Activated CD4-positive, alpha-beta T cell treated with anti-CD3 and anti-CD28 coated beads for 36 hours (primary cell): ENCODE results near the gene GPT2. TPM values are rescaled to one million over a fixed set of nuclear protein-coding genes. Genes with fewer than 3 reads are reported as not detected.

Source experiments
- ATAC-seq: fragments of 200-7000 bp; cut with Tn5 transposase; one replicate; pipeline ENCODE4 v1.10.0; 2021; ENCODE audit warnings: mild to moderate bottlenecking, moderate library complexity
- CTCF ChIA-PET: fragments of 350-600 bp; sonication (Branson Sonifier 250); formaldehyde crosslinking; loops from one replicate; lab custom pipeline; 2021; ENCODE audit warnings: antibody characterized with exemption; lab: Charles Lee
- POLR2A ChIA-PET: fragments of 350-600 bp; sonication (Branson Sonifier 250); formaldehyde crosslinking; loops from one replicate; lab custom pipeline; 2021; ENCODE audit warnings: antibody characterized with exemption, inconsistent platforms; lab: Charles Lee
- DNase-seq: peaks from one replicate; pipeline ENCODE4 v3.0.0-alpha.2; 2020
- H3K27ac Mint-ChIP-seq: one replicate; pipeline ENCODE4 v1.8.0; 2021; ENCODE audit warnings: mixed read lengths
- H3K27me3 Mint-ChIP-seq: one replicate; pipeline ENCODE4 v1.8.0; 2021; ENCODE audit warnings: mixed read lengths
- H3K36me3 Mint-ChIP-seq: one replicate; pipeline ENCODE4 v1.8.0; 2021; ENCODE audit warnings: low read depth, mixed read lengths
- H3K4me1 Mint-ChIP-seq: one replicate; pipeline ENCODE4 v1.8.0; 2021; ENCODE audit warnings: mixed read lengths
- H3K4me3 Mint-ChIP-seq: one replicate; pipeline ENCODE4 v1.8.0; 2021; ENCODE audit warnings: mild to moderate bottlenecking, moderate library complexity, mixed read lengths
- H3K9me3 Mint-ChIP-seq: one replicate; pipeline ENCODE4 v1.8.0; 2021; ENCODE audit warnings: low read depth, mixed read lengths
- intact Hi-C, 2 experiments: fragments of 100-400 bp; cut with DNase I in 1 of 2; cut with micrococcal nuclease in 1 of 2; formaldehyde crosslinking; loops; one replicate each; pipeline versions ENCODE4 v1.14.2 to v1.15.1; 2022 to 2024; cut with DNase I, micrococcal nuclease
- total RNA-seq, 2 experiments: library from RNA; stranded (reverse); gene quantifications; one replicate each; pipeline ENCODE4 v1.2.3, GENCODE V29; 2021

The GPT2 gene
- total RNA-seq, 2 experiments from 2014 or later, result 25.6 to 34.9 TPM

DNA sequence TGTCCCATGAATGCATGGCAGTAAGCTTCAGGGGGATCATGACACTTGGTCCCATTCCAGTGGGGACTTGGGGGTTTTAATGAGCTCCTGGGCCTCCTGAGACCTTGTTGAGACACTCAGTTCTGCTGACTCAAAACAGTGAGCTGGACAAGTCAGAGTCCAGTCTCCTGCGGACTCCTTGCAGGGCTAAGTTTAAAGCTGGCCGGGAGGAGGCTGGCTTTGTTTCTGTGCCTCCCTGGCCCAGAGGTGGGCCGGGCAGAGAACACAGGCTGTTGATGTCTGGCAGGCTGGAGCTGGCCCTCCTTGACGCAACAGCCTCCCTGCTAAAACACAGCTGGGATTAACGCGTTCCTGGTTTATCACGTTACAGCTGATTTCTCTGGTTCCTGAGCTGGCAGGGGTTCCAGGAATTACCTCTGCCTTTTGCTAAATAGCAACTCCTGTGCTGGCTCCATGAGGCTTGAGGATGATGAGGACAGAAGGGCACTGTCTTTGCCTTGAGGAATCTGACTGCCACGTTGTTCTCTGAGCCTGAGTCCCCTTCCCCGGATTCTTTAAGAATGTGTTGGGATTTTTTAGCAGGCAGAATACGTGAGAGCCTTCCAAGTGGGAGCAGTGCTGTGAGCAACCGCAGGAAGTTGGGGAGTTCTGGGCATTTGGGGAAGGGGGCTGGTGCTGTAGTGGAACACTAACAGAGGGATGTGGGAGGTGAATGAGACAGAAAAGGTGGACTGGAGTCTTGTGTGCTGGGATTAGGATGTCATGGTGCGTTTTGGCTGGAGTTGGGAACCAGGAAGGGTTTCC is 2.0 kb downstream of the GPT2 start:
- peak overlapping the region; percentile 80 for H3K4me3 Mint-ChIP-seq
- intact Hi-C loops, result loop anchor here in 1 of 2 experiments (2.0 kb wide), 1 partner anchor 23 kb away; no protein-coding TSS in a partner anchor
- no peak for ATAC-seq

DNA sequence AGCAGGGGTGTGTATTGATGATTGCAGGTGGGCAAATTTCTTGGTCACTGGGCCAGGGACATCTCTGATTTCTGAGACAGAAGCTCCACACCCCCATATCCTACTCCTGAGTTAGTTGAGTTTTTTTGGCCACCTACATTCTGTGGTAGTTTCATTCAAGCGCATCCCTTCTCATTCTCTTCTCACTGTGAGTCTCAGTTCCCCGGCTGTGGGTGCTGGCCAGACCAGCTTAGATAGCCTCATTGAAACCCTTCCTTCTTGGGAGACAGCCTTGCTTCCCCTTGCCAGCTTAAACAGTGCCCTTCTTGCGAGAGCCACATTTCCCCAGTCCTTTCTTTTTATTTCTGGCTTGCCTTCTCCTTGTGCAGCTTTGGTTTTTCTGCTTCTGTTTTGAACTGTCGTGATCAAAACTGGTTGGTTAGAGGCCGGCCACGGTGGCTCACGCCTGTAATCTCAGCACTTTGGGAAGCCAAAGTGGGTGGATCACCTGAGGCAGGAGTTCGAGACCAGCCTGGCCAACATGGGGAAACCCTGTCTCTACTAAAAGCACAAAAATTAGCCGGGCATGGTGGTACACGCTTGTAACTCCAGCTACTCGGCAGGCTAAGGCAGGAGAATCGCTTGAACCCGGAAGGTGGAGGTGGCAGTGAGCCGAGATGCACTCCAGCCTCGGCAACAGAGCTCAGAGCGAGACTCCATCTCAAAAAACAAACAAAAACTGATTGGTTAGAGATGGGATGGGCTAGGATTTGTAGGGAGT is 2.8 kb downstream of the GPT2 start:
- intact Hi-C loops, result no loop called here
- Mint-ChIP-seq H3K9me3 (no peaks in the 10 kb centered on the region), H3K27me3 (peaks cover 12% of the 10 kb centered on the region), H3K4me3 (no peak overlapping the region), H3K36me3 (peaks cover 5% of the 10 kb centered on the region), H3K27ac (no peak overlapping the region), H3K4me1 (peaks cover 10% of the 10 kb centered on the region)
- ChIA-PET CTCF (interaction anchor here (1.1 to 2.6 kb wide), 4 partner anchors 21 to 213 kb away, joined by 3 to 12 read pairs (median 6); no protein-coding TSS in a partner anchor), POLR2A (no interaction called here)
- no peak for ATAC-seq
- DNase-seq, result no peak

More for the DNA sequence above, 2.0 kb downstream of the GPT2 start:
- no peak for DNase-seq
- no peaks in the 10 kb centered on the region for H3K9me3 Mint-ChIP-seq
- H3K27me3 Mint-ChIP-seq, result peaks cover 15% of the 10 kb centered on the region
- peaks cover 10% of the 10 kb centered on the region for H3K4me1 Mint-ChIP-seq
- no peak overlapping the region for H3K27ac Mint-ChIP-seq
- H3K36me3 Mint-ChIP-seq, result peaks cover 5% of the 10 kb centered on the region
- POLR2A ChIA-PET, result no interaction called here
- CTCF ChIA-PET, result interaction anchor here (0.8 to 2.6 kb wide), 7 partner anchors 22 to 213 kb away, joined by 3 to 12 read pairs (median 4); no protein-coding TSS in a partner anchor

DNA sequence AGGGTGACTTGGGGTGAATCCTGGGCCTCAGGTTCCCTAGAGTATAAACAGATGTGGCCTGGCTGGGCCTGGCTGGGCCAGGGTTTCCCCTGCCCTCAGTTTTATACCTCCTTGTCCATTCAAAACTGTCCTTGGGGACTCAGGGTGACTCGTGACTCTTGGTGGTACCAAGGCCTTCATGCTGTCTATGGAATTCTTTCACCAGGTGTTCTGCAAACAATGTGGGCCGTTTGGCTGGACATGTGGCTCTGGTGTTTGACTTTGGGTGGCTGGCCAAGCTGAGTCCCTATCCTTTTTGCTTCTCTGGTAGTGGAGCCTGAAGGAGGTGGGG is 3.3 kb downstream of the GPT2 start:
- Mint-ChIP-seq H3K4me1 (peaks cover 10% of the 10 kb centered on the region), H3K4me3 (no peak overlapping the region), H3K9me3 (no peaks in the 10 kb centered on the region), H3K36me3 (peaks cover 5% of the 10 kb centered on the region), H3K27me3 (peaks cover 8% of the 10 kb centered on the region), H3K27ac (no peak overlapping the region)
- POLR2A ChIA-PET, result no interaction called here
- DNase-seq (no peak), ATAC-seq (no peak)
- intact Hi-C loops, result no loop called here
- CTCF ChIA-PET, result interaction anchor here (1.1 to 2.6 kb wide), 3 partner anchors 33 to 214 kb away, joined by 3 to 12 read pairs (median 6); no protein-coding TSS in a partner anchor

DNA sequence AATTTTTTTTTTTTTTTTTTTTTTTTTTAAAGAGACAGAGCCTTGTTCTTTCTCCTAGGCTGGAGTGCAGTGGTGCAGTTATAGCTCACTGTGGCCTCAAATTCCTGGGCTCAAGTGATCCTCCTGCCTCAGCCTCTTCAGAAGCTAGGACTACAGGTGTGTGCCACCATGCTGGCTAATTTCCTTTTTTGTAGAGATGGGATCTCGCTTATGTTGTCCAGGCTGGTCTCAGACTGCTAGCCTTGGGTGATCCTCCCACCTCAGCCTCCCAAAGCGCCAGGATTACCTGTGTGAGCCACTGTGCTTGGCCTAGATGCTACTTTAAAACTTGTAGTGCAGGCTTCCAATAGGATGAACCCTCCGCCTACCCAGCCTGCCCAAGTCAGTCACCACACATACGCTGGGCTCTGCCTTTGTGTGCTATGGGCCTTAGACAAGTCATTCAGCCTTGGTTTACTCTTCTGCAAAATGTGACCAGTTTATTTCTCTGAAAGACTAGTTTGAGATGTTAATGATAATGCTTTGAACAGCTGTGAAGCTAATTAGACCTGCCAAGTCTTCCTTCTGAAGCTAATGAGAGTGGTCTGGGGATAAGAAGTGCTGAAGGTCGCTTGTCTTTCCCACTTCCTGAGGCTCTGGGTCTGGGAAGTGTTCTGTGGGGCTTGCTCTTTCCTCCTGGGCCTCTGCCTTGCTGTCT is 5.2 kb downstream of the GPT2 start:
- POLR2A ChIA-PET, result no interaction called here
- no peak for DNase-seq
- CTCF ChIA-PET, result interaction anchor here (0.5 to 1.6 kb wide), 4 partner anchors 24 to 1724 kb away, joined by 3 read pairs; no protein-coding TSS in a partner anchor
- no peak for ATAC-seq
- Mint-ChIP-seq H3K27ac (no peak overlapping the region), H3K9me3 (no peaks in the 10 kb centered on the region), H3K4me3 (no peak overlapping the region), H3K36me3 (peaks cover 5% of the 10 kb centered on the region), H3K27me3 (peaks cover 4% of the 10 kb centered on the region), H3K4me1 (peaks cover 6% of the 10 kb centered on the region)
- intact Hi-C loops, result no loop called here

DNA sequence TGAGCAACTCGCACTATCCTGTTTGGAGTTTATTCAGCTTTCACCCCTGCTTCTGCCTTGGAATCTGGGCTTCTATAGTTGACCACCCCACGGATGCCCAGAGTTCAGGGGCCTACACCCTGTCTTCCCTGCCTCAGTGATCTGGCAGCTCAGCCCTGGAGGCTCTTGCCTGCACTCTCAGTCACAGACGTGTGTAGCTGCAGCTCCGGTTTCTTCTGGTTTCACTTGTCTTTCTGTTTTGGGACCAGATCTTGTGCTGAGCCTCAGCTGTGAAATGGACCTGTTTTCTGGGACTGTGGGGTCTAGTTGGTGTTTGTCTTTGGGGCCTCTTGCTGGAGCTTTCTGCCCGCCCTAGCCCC is 5.8 kb downstream of the GPT2 start:
- ATAC-seq (no peak), DNase-seq (no peak)
- ChIA-PET POLR2A (no interaction called here), CTCF (interaction anchor here (0.5 kb wide), 1 partner anchor 1724 kb away, joined by 3 read pairs; no protein-coding TSS in a partner anchor)
- H3K9me3 Mint-ChIP-seq, result no peaks in the 10 kb centered on the region
- intact Hi-C loops, result no loop called here
- H3K4me1 Mint-ChIP-seq, result peaks cover 6% of the 10 kb centered on the region
- no peak overlapping the region for H3K27ac Mint-ChIP-seq
- no peak overlapping the region for H3K4me3 Mint-ChIP-seq
- peaks cover 5% of the 10 kb centered on the region for H3K36me3 Mint-ChIP-seq
- H3K27me3 Mint-ChIP-seq, result peaks cover 4% of the 10 kb centered on the region

DNA sequence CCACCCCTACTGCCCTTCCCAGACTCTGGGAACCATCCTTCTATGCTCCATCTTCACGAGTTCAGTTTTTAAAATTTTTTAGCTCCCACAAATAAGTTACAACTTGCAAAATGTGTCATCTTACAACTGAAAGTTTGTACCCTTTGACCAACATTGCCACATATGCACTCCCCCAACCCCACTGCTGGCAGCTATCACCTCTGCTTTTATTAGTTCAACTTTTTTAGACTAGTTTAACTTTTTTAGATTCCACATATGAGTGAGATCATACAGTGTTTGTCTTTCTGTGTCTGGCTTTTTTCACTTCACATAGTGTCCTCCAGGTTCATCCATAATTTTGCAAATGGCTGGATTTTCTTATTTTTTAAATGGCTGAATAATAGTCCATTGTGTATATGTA is 7.7 kb downstream of the GPT2 start:
- H3K27me3 Mint-ChIP-seq, result no peaks in the 10 kb centered on the region
- ChIA-PET POLR2A (no interaction called here), CTCF (interaction anchor here (0.6 to 1.0 kb wide), 3 partner anchors 24 to 887 kb away, joined by 3 to 4 read pairs (median 3); no protein-coding TSS in a partner anchor)
- H3K4me1 Mint-ChIP-seq, result no peaks in the 10 kb centered on the region
- intact Hi-C loops, result no loop called here
- ATAC-seq (no peak), DNase-seq (no peak)
- peaks cover 5% of the 10 kb centered on the region for H3K36me3 Mint-ChIP-seq
- no peak overlapping the region for H3K4me3 Mint-ChIP-seq
- H3K9me3 Mint-ChIP-seq, result no peaks in the 10 kb centered on the region
- H3K27ac Mint-ChIP-seq, result no peak overlapping the region

DNA sequence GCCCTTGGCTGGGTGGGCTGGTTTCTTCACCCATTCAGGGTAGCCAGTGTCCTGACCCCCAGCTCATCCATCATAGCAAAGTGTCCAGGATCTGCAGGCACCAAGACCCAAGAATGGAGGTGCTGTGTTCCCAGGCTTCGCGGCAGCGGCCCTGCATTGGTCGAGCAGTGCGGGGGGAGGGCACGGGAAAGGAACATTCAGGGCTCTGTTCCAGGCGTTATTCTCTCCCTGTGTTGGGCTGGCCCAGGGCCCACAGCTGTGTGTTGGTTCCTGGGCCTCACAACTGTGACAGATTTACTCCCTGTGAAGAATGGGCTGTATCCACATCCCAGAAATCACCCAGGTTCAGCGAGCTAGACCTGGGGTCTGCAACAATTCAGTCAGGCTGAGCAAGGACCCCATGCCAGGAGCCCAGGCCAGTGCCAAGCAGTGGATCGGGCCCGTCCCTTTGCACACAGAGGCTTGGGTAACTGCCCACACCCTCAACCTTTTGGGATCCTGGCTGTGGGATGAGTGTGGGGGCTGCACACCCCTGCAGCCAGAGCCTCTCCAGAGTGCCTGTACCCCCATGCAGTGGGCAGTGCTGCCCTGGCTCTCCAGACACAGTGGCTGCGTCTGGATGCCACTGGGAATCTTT is 10.0 kb downstream of the GPT2 start:
- no peak overlapping the region for H3K4me3 Mint-ChIP-seq
- H3K27ac Mint-ChIP-seq, result no peak overlapping the region
- intact Hi-C loops, result no loop called here
- H3K36me3 Mint-ChIP-seq, result no peaks in the 10 kb centered on the region
- H3K9me3 Mint-ChIP-seq, result no peaks in the 10 kb centered on the region
- no peak for DNase-seq
- no peaks in the 10 kb centered on the region for H3K27me3 Mint-ChIP-seq
- no peaks in the 10 kb centered on the region for H3K4me1 Mint-ChIP-seq
- ChIA-PET POLR2A (no interaction called here), CTCF (interaction anchor here (0.6 kb wide), 1 partner anchor 94 kb away, joined by 3 read pairs; no protein-coding TSS in a partner anchor)
- no peak for ATAC-seq

DNA sequence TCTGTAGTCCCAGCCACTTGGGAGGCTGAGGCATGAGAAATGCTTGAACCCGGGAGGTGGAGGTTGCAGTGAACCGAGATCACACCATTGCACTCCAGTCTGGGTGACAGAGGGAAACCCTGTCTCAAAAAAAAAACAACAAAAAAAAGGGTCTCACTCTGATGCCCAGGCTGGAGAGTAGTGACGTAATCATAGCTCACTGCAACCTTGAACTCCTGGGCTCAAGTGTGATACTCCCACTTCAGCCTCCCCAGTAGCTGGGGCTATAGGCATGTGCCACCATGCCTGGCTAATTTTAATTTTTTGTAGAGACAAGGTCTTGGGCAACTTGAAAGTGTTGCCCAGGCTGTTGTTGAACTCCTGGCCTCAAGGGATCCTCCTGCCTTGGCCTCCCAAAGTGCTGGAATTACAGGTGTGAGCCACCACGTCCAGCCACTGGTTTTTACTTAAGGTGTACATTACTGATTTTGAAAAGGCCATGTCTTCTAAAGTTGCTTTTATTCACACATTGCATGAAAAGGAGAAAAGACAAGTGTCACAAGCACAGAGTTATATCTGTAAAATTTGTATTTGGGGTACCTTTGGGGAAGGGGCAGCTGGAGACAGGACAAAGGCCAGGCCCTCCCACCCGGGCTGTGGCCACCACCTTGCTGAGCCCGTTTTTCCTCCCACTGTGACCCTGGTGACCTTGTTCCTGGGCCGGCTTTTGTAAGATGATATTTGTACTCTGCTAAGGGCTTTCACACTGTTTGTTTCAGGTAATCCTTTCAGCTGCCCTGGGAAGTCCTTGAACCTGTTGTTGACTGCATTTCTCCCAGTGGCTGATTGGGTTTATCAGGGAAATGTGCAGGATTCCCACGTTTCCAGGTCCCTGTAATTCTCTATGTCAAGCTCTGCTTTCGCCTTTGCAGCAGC is 11.5 kb downstream of the GPT2 start:
- intact Hi-C loops, result no loop called here
- H3K36me3 Mint-ChIP-seq, result peaks cover 3% of the 10 kb centered on the region

DNA sequence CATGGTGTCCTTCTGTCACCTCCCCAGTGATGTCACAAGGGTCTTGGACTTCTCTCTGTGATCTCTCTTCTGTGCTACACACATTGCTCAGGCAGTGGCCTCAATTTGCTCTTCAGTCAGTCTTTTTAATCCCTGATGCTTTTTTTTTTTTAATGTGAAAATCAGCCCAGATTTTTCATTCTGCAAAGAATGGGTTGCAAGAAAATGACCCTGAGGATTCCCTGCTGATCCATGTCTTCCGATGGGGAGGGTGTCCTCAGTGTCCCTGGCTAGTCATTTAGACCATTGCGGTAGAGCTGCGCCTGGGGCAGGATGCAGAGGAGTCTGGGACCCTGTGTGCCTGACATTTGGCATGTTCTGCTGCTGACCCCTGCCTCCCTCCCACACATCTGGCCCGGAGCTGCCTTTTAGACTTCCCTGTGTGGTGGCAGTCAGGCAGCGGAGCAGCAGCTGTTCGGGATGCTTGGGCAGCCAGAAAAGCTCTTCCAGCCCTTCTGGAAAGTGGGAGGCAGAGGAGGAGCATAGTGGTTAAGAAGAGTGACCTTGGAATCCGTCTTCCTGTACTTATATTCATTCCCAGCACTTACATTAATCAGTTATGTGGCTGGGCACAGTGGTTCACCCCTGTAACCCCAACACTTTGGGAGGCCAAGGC is 12.3 kb downstream of the GPT2 start:
- DNase-seq (no peak), ATAC-seq (no peak)
- ChIA-PET CTCF (interaction anchor here (1.1 kb wide), 1 partner anchor 12 kb away, joined by 3 read pairs; no protein-coding TSS in a partner anchor), POLR2A (interaction anchor here (0.6 kb wide), 1 partner anchor 44 kb away, joined by 4 read pairs; no protein-coding TSS in a partner anchor)
- intact Hi-C loops, result no loop called here
- H3K27me3 Mint-ChIP-seq, result no peaks in the 10 kb centered on the region
- peaks cover 5% of the 10 kb centered on the region for H3K36me3 Mint-ChIP-seq
- H3K27ac Mint-ChIP-seq, result no peak overlapping the region
- H3K4me1 Mint-ChIP-seq, result no peaks in the 10 kb centered on the region
- H3K4me3 Mint-ChIP-seq, result no peak overlapping the region
- no peaks in the 10 kb centered on the region for H3K9me3 Mint-ChIP-seq

More for the DNA sequence above, 11.5 kb downstream of the GPT2 start:
- no peak overlapping the region for H3K4me3 Mint-ChIP-seq
- DNase-seq (no peak), ATAC-seq (no peak)
- no peaks in the 10 kb centered on the region for H3K9me3 Mint-ChIP-seq
- H3K4me1 Mint-ChIP-seq, result no peaks in the 10 kb centered on the region
- ChIA-PET POLR2A (interaction anchor here (0.6 kb wide), 2 partner anchors 45 to 192 kb away, joined by 4 to 5 read pairs; no protein-coding TSS in a partner anchor), CTCF (interaction anchor here (0.6 to 1.1 kb wide), 2 partner anchors 13 to 212 kb away, joined by 3 to 6 read pairs; no protein-coding TSS in a partner anchor)
- no peak overlapping the region for H3K27ac Mint-ChIP-seq
- H3K27me3 Mint-ChIP-seq, result no peaks in the 10 kb centered on the region
